HG03135 (cell line): ENCODE measurements around the gene RNF38.
"Not testable (repeated sequence)": the region's sequence is repeated elsewhere in the genome, so short reads cannot be mapped to it uniquely, and the experiment has no call there.

Source experiments
- ATAC-seq: cut with Tn5 transposase; IDR thresholded peaks from one replicate; pipeline ENCODE4 v1.9.1; 2021; ENCODE audit warnings: mild to moderate bottlenecking, moderate library complexity; ENCODE audit not compliant: unreplicated experiment

The RNF38 gene

GRCh38 chr9:36297798-36298197 lies 102.3 kb downstream of the RNF38 start:
- no peak for ATAC-seq

DNA sequence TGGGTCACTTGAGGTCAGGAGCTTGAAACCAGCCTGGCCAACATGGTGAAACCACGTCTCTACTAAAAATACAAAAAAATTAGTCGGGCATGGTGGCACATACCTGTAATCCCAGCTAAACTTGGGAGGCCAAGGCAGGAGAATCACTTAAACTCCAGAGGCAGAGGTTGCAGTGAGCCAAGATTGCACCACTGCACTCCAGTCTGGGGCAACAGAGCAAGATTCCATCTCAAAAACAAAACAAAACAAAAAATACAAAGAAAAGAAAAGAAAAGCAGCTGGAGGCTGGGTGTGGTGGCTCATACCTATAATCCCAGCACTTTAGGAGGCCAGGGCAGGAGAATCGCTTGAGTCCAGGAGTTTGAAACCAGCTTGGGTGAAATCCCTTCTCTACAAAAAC lies 105.1 kb downstream of the RNF38 start:
- ATAC-seq = not testable (repeated sequence)

- ATAC-seq = no peak
Observed at GRCh38 chr9:36293918-36294317, 106.2 kb downstream of the RNF38 start.

- ATAC-seq = no peak
Observed at GRCh38 chr9:36293171-36293570, 106.9 kb downstream of the RNF38 start.

- ATAC-seq = no peak
Observed at GRCh38 chr9:36292641-36293040, 107.4 kb downstream of the RNF38 start.

DNA sequence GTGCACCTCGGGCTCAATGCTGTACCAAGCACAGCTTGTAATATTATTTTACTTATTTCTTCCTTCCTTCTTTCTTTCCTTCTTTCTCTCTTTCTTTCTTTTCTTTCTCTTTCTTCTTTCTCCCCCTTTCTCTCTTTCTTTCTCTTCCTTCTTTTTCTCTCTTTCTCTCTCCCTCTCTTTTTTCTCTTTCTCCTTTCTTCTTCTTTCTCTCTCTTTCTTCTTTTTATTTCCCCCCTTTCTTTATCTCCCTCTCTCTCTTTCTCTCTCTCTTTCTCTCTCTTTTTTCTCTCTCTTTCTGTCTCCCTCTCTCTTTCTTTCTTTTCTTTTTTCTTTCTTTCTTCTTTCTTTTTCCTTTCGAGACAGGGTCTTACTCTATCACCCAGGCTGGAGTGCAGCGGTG lies 109.1 kb downstream of the RNF38 start:
- ATAC-seq = no peak

- no peak for ATAC-seq
Observed at GRCh38 chr9:36289836-36290435, 110.1 kb downstream of the RNF38 start.

GRCh38 chr9:36288070-36288469 lies 112.0 kb downstream of the RNF38 start:
- ATAC-seq = no peak
